KOPT-K1 (cell line): ENCODE measurements around the gene CALY.

Source experiments
- H3K27ac ChIP-seq: fragments of 200-600 bp; sonication (generic); 2 replicates; pipeline ENCODE4 v1.5.1; 2016; ENCODE audit warnings: antibody characterized with exemption, mild to moderate bottlenecking, low read depth, low read length; ENCODE audit not compliant: poor library complexity, severe bottlenecking
- H3K36me3 ChIP-seq: fragments of 200-600 bp; sonication (generic); 2 replicates; pipeline ENCODE4 v1.5.1; 2017; ENCODE audit warnings: antibody characterized with exemption, mild to moderate bottlenecking, low read length, moderate library complexity; ENCODE audit not compliant: insufficient read depth
- H3K9me3 ChIP-seq: fragments of 200-600 bp; sonication (generic); 2 replicates; pipeline ENCODE4 v1.5.1; 2017; ENCODE audit warnings: antibody characterized with exemption, low read length, mild to moderate bottlenecking; ENCODE audit not compliant: insufficient read depth, poor library complexity, severe bottlenecking

Gene CALY

DNA sequence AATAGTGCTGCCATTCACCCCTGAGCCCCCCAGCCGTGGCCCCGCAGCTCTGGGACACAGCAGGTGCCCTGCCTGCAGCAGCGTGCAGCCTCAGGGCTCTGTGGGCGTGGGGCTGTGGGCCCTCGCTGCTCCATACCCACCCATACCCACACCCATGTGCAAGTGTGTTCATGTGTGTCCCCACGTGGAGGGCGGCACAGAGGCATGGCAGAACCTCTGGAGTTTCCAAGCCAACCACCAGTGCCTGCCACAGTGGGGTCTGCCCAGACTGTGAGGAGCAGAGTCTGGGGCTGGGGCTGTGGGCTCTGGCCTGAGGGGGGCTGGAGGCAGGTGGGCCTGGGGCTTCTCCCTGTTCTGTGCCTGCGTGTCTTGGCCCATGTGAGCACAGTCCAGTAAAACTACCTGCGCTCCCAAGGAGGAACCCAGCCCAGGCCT is 12.9 kb upstream of the CALY start:
- Histone ChIP-seq H3K36me3 (no peaks in the 10 kb centered on the region), H3K9me3 (no peaks in the 10 kb centered on the region), H3K27ac (no peak overlapping the region)

DNA sequence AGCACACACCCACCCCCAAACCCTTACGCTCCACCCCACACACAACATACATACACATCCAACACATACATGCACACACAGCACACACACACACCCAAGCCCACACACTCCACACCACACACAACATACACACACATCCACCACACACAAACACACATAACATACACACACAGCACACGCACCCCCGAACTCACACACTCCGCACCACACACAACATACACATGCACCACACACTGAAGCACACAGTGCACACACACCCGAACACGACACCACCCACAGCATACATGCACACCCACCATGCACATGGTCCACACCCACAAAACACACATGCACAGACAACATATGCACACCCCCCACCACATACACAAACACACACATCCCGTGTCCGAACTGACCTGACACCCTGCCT is 12.5 kb upstream of the CALY start:
- H3K27ac ChIP-seq = no peak overlapping the region
- H3K9me3 ChIP-seq = no peaks in the 10 kb centered on the region
- no peaks in the 10 kb centered on the region for H3K36me3 ChIP-seq

- H3K27ac ChIP-seq = no peak overlapping the region
- H3K36me3 ChIP-seq = no peaks in the 10 kb centered on the region
- H3K9me3 ChIP-seq = no peaks in the 10 kb centered on the region
Measured at GRCh38 chr10:133347710-133348517, 11.2 kb upstream of the CALY start.

DNA sequence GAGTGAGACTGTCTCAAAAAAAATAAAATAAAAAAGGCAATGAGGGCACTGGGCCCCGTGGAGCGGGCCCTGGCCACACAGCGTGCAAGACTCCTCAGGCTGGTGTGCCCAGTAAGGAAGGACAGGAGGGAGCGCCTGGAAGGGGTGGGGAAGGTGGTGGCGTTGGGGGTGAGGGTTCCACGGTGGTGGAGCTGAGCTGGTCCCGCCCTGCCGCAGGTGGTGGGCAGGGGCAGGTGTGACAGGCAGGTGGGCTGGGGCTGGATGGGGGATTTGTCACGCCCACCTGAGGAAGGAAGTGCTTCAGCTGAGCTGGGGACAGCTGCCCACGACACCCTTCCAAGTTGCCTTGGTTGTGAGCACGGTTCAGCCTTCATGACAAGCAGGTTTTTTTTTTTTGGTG is 9.7 kb upstream of the CALY start:
- Histone ChIP-seq H3K36me3 (no peaks in the 10 kb centered on the region), H3K27ac (no peak overlapping the region), H3K9me3 (no peaks in the 10 kb centered on the region)

DNA sequence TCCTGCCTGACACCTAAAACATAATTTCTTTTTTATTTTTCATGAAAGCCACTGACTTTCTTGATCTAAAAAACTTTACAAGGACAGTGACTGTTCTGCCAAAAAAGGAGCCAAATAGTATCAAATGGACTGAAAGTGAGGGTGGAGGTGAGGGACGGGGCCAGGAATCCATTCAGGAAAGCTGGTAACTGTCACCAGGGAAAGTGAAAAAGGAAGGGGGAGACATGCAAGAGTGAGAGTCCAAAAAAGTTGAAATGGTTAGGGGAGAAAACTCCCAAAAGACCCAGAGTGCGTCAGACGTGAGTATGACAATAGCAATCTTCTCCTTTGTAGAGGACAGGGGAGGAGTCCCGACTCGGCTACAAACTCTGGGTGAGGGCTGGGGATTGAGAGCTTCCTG is 7.5 kb upstream of the CALY start:
- no peaks in the 10 kb centered on the region for H3K36me3 ChIP-seq
- H3K9me3 ChIP-seq = no peaks in the 10 kb centered on the region

GRCh38 chr10:133343558-133343957 is 6.9 kb upstream of the CALY start:
- no peak overlapping the region for H3K27ac ChIP-seq
- no peaks in the 10 kb centered on the region for H3K9me3 ChIP-seq
- no peaks in the 10 kb centered on the region for H3K36me3 ChIP-seq

More for the DNA sequence above, 7.5 kb upstream of the CALY start:
- H3K27ac ChIP-seq = no peak overlapping the region

DNA sequence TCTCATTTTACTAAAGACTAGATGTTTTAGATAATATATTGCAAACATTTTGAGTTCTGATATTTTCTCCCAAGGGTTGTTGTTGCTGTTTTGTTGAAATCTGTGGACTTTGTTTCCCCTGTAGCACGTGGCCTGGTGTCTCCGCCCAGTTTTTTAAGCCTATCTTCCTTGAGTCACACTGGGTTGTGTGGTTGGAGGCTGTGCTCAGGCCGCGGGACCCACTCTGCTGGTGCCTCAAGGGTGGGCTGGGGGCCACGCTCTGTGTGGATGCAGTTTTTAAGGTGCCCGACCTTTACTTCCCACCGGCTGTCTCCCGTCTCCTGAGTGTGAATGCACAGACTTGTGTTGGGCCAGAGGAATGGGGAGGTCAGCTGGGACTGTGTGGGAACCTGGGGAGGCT is 6.2 kb upstream of the CALY start:
- Histone ChIP-seq H3K36me3 (no peaks in the 10 kb centered on the region), H3K27ac (no peak overlapping the region)

DNA sequence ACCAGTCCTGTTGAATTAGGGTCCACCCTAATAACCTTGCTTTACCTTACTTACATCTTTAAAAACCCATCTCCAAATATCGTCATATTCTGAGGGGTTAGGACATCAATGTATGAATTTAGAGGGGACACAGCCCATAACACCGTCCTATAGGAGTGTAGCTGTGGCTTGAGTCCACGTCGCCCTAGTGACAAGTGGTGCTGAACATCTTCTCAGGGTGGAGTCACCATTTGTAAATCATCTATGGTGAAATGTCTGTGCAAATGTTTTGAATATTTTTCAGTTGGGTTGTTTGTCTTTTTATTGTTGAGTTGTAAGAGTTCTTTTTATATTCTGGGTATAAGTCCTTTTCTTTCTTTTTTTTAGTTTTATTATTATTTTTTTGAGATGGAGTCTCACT is 5.3 kb upstream of the CALY start:
- Histone ChIP-seq H3K27ac (no peak overlapping the region), H3K9me3 (no peaks in the 10 kb centered on the region)

More for the DNA sequence above, 6.2 kb upstream of the CALY start:
- H3K9me3 ChIP-seq = no peaks in the 10 kb centered on the region

DNA sequence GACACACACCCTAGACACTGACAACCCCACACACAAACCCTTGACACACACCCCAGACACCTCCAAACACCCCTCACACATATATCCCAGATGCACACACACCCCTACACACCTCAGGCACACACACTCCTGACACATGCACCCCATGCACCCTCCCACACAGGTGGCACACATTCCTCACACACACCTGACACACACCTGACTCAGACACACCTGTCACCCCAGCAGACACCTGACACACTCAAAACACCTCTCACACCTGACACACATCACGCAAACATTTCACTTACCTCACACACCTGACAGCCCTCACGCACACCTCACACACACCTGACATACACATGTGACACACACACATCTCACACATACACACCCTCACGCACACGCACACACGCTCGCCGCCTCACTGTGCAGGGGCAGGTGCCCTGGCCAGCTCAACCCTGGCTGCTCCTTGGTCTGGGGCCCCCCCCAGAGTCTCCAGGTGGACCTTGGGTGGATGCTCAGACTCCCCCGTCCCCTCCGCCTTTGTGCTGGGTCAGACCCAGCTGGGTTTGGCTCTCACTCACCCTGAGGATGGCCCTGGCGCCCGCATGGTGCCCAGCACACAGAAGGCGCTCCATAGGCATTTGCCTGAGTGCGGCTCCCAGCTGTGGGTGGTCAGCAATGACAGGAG is 3.1 kb upstream of the CALY start:
- H3K9me3 ChIP-seq = no peaks in the 10 kb centered on the region
- no peaks in the 10 kb centered on the region for H3K36me3 ChIP-seq
- no peak overlapping the region for H3K27ac ChIP-seq

More for the DNA sequence above, 5.3 kb upstream of the CALY start:
- no peaks in the 10 kb centered on the region for H3K36me3 ChIP-seq

GRCh38 chr10:133338080-133339071 is 1.7 kb upstream of the CALY start:
- Histone ChIP-seq H3K9me3 (no peaks in the 10 kb centered on the region), H3K36me3 (no peaks in the 10 kb centered on the region), H3K27ac (no peak overlapping the region)

DNA sequence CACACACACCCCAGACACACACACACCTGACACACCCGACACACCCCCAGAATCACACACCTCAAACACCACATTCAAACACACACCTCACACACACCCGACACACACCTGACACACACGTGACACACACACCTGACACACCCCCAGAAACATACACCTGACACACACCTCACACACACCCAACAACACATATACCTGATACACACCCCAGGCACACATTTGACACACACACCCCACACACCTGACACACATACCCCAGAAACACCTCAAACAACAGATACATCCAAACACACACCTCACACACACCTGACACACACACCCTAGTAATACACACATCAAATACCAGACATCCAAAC is 652 bp upstream of the CALY start:
- H3K27ac ChIP-seq = no peak overlapping the region
- no peaks in the 10 kb centered on the region for H3K36me3 ChIP-seq
- no peaks in the 10 kb centered on the region for H3K9me3 ChIP-seq

- Histone ChIP-seq H3K9me3 (no peaks in the 10 kb centered on the region), H3K27ac (no peak overlapping the region), H3K36me3 (no peaks in the 10 kb centered on the region)
Measured at GRCh38 chr10:133336118-133336576, 549 bp downstream of the CALY start.

DNA sequence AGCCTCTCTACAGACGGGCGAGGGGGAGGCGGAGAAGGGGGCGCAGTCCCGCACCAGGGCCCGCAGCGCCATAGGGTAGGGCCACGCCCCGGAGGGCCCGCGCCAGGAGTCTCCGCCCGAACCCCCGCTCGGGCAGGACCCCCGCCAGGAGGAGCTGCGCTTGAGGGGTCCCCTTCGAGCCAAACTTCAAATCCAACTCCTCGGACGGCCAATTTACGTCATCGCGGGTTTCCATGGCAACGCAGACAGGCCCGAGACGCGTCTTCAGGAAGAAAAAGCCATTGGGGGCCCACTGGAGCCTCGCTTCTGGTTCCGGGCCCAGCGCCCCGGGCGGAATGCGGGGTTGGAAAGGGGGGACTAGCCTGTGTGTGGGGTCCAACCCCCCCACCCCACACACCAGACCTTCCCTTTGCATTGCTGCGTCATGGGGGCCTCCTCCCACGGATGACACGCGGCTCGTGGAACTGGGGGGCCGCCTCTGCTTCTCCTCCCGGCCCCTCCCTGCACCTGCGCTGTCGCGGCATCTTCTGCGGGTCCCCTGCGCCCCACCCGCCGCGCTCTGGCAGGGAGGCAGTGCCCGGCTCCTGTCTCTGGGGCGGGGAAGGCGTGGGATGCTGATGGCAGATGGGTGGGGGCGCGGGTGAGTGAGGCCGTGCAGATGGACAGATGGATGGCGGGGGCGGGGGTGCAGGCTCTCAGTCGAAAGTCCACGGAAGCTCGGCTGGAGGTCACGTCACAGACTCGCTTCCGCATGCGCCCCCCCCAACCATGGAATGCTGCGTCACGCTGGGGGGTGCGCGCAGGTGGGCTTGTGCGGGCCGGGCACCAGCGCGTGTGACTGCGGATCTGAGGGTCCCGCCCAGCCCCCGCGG is 1.2 kb downstream of the CALY start:
- Histone ChIP-seq H3K9me3 (no peaks in the 10 kb centered on the region), H3K36me3 (no peaks in the 10 kb centered on the region), H3K27ac (no peak overlapping the region)
